Measurements from ENCODE around the gene ESPL1.
A peak's percentile ranks its signal among the peaks of the same experiment; 100 is the strongest.

ESPL1 gene

GRCh38 chr12:53229454-53229853, 38.6 kb upstream of the ESPL1 start:
- no peak for DNase-seq
- in situ Hi-C loops (cut with MboI; ENCODE audit: low pct_unique_long_range_greater_than_20kb, low sequenced_read_pairs), result no loop called here

GRCh38 chr12:53230108-53230845, 37.8 kb upstream of the ESPL1 start:
- in situ Hi-C loops (cut with MboI; ENCODE audit: low pct_unique_long_range_greater_than_20kb, low sequenced_read_pairs), result no loop called here
- DNase-seq, result no peak

GRCh38 chr12:53231671-53231920, 36.5 kb upstream of the ESPL1 start:
- in situ Hi-C loops (cut with MboI; ENCODE audit: low pct_unique_long_range_greater_than_20kb, low sequenced_read_pairs), result no loop called here
- no peak for DNase-seq

GRCh38 chr12:53231921-53232645, 36.0 kb upstream of the ESPL1 start, which contains the start of gene RARG:
Gene RARG, minus strand, starts transcription at chr12:53232209. Its CDS starts 4,664 bp downstream, at chr12:53227545.
- in situ Hi-C loops (cut with MboI; ENCODE audit: low pct_unique_long_range_greater_than_20kb, low sequenced_read_pairs), result no loop called here
- DNase-seq, result no peak

- peak; percentile 49 for DNase-seq
- in situ Hi-C loops (cut with MboI; ENCODE audit: low pct_unique_long_range_greater_than_20kb, low sequenced_read_pairs), result no loop called here
These were observed 35.2 kb upstream of the ESPL1 start for GRCh38 chr12:53232646-53233461.

GRCh38 chr12:53233671-53234121, 34.4 kb upstream of the ESPL1 start:
- no peak for DNase-seq
- in situ Hi-C loops (cut with MboI; ENCODE audit: low pct_unique_long_range_greater_than_20kb, low sequenced_read_pairs), result no loop called here

GRCh38 chr12:53234271-53234914, 33.7 kb upstream of the ESPL1 start:
- DNase-seq, result no peak
- in situ Hi-C loops (cut with MboI; ENCODE audit: low pct_unique_long_range_greater_than_20kb, low sequenced_read_pairs), result no loop called here

- in situ Hi-C loops (cut with MboI; ENCODE audit: low pct_unique_long_range_greater_than_20kb, low sequenced_read_pairs), result no loop called here
- no peak for DNase-seq
These were observed 32.9 kb upstream of the ESPL1 start for GRCh38 chr12:53235164-53235563.

- in situ Hi-C loops (cut with MboI; ENCODE audit: low pct_unique_long_range_greater_than_20kb, low sequenced_read_pairs), result no loop called here
- DNase-seq, result no peak
These were observed 32.2 kb upstream of the ESPL1 start for GRCh38 chr12:53235742-53236442.

GRCh38 chr12:53236443-53237111, 31.5 kb upstream of the ESPL1 start:
- in situ Hi-C loops (cut with MboI; ENCODE audit: low pct_unique_long_range_greater_than_20kb, low sequenced_read_pairs), result no loop called here
- no peak for DNase-seq

GRCh38 chr12:53239643-53240258, 28.3 kb upstream of the ESPL1 start:
- in situ Hi-C loops (cut with MboI; ENCODE audit: low pct_unique_long_range_greater_than_20kb, low sequenced_read_pairs), result no loop called here
- DNase-seq, result no peak

GRCh38 chr12:53241623-53242412, 26.3 kb upstream of the ESPL1 start:
- DNase-seq, result no peak
- in situ Hi-C loops (cut with MboI; ENCODE audit: low pct_unique_long_range_greater_than_20kb, low sequenced_read_pairs), result no loop called here

- in situ Hi-C loops (cut with MboI; ENCODE audit: low pct_unique_long_range_greater_than_20kb, low sequenced_read_pairs), result no loop called here
- DNase-seq, result no peak
These were observed 23.8 kb upstream of the ESPL1 start for GRCh38 chr12:53244337-53244736.

- DNase-seq, result no peak
- in situ Hi-C loops (cut with MboI; ENCODE audit: low pct_unique_long_range_greater_than_20kb, low sequenced_read_pairs), result no loop called here
These were observed 22.8 kb upstream of the ESPL1 start for GRCh38 chr12:53245286-53245685.

GRCh38 chr12:53251477-53252348, 16.4 kb upstream of the ESPL1 start:
- DNase-seq, result peak; percentile 58
- in situ Hi-C loops (cut with MboI; ENCODE audit: low pct_unique_long_range_greater_than_20kb, low sequenced_read_pairs), result no loop called here

GRCh38 chr12:53252349-53252916, 15.7 kb upstream of the ESPL1 start:
- no peak for DNase-seq
- in situ Hi-C loops (cut with MboI; ENCODE audit: low pct_unique_long_range_greater_than_20kb, low sequenced_read_pairs), result no loop called here

Data from KBM-7 (cell line).